ENCODE measurements around the gene TLNRD1.
"Not testable (repeated sequence)": the region's sequence is repeated elsewhere in the genome, so short reads cannot be mapped to it uniquely, and the experiment has no call there.

TLNRD1 gene

GRCh38 chr15:80957976-80958375, 42.7 kb upstream of the TLNRD1 start:
- TF ChIP-seq CTCF (IDR thresholded peaks at IDR 0.05; ENCODE audit: low read length, missing control alignments) = no peak
- DNase-seq (ENCODE audit: low read depth) = no peak

DNA sequence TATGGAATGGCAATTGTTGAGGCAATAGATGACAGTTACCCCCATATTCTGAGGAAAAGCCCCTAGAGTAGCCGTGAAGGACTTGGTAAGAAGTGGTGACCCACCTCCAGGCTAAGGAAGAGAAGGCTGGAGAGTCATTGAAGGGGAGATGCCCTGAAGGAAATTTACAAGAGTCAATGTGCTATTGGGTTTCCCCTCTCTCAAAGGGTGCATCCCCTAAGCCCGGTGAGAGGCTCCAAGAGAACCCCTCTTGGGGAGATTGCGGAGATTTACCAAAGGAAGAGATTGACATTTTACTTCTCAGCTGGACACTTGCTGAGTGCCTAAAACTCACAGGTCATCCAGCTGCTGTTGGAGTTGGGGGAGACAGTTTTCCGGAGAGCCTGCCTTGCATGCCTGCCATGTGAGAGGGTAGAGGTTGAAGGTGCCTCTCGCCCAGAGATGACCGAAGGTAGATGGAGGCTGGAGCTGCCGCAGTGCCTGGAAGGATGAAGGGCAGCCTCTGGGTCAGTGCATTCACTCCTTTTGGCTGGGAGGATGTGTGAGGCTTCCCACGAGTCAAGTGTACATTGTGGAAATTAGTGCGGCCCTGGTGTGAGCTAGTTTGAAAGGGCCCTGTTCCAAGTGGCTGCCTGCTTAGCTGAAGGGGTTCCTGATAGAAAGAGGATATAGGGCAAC, 41.8 kb upstream of the TLNRD1 start:
- no peak for TF ChIP-seq CTCF (IDR thresholded peaks at IDR 0.05; ENCODE audit: low read length, missing control alignments)
- H3K4me3 ChIP-seq (replicated peaks; ENCODE audit: low read depth, low read length) = no peak overlapping the region
- no peak for DNase-seq (ENCODE audit: low read depth)

More at GRCh38 chr15:80957976-80958375, 42.7 kb upstream of the TLNRD1 start:
- H3K4me3 ChIP-seq (replicated peaks; ENCODE audit: low read depth, low read length) = no peak overlapping the region

DNA sequence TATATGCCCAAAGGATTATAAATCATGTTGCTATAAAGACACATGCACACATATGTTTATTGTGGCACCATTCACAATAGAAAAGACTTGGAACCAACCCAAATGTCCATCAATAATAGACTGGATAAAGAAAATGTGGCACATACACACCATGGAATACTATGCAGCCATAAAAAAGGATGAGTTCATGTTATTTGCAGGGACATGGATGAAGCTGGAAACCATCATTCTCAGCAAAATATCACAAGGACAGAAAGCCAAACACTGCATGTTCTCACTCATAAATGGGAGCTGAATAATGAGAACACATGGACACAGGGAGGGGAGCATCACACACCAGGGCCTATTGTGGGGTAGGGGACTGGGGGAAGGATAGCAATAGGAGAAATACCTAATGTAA, 35.3 kb upstream of the TLNRD1 start:
- H3K4me3 ChIP-seq (replicated peaks; ENCODE audit: low read depth, low read length); DNase-seq (ENCODE audit: low read depth): not testable (repeated sequence)

GRCh38 chr15:80966431-80967197, 34.1 kb upstream of the TLNRD1 start:
- DNase-seq (ENCODE audit: low read depth) = no peak
- no peak for TF ChIP-seq CTCF (IDR thresholded peaks at IDR 0.05; ENCODE audit: low read length, missing control alignments)
- no peak overlapping the region for H3K4me3 ChIP-seq (replicated peaks; ENCODE audit: low read depth, low read length)

- no peak overlapping the region for H3K4me3 ChIP-seq (replicated peaks; ENCODE audit: low read depth, low read length)
- no peak for TF ChIP-seq CTCF (IDR thresholded peaks at IDR 0.05; ENCODE audit: low read length, missing control alignments)
- DNase-seq (ENCODE audit: low read depth) = peak; percentile 79
Measured at GRCh38 chr15:80967451-80967850, 33.3 kb upstream of the TLNRD1 start.

- no peak for DNase-seq (ENCODE audit: low read depth)
- no peak for TF ChIP-seq CTCF (IDR thresholded peaks at IDR 0.05; ENCODE audit: low read length, missing control alignments)
- H3K4me3 ChIP-seq (replicated peaks; ENCODE audit: low read depth, low read length) = no peak overlapping the region
Measured at GRCh38 chr15:80967991-80968510, 32.7 kb upstream of the TLNRD1 start.

DNA sequence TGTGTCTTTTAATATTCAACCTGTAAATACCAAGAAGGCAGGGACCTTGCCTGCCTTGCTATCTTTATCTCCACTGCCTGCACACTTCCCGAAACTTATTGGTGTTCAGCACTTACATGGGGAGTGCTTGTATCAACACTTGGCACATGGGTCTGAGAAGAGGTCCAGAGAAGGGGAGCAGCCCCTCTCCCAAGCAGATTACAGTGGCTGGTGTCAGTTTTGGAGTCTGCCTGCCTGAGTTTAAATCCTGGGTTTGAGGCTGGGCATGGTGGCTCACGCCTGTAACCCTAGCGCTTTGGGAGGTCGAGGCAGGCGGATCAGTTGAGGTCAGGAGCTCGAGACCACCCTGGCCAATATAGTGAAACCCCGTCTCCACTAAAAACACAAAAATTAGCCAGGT, 31.4 kb upstream of the TLNRD1 start:
- H3K4me3 ChIP-seq (replicated peaks; ENCODE audit: low read depth, low read length) = no peak overlapping the region
- no peak for DNase-seq (ENCODE audit: low read depth)
- TF ChIP-seq CTCF (IDR thresholded peaks at IDR 0.05; ENCODE audit: low read length, missing control alignments) = no peak

Measured in fibroblast of pulmonary artery (primary cell).